MV-4-11 (cell line): ENCODE data around the gene SLCO1A2.

Experiments used
- DNase-seq: peaks from one replicate; lab custom pipeline; 2025; lab: John Stamatoyannopoulos, UW

SLCO1A2 gene

DNA sequence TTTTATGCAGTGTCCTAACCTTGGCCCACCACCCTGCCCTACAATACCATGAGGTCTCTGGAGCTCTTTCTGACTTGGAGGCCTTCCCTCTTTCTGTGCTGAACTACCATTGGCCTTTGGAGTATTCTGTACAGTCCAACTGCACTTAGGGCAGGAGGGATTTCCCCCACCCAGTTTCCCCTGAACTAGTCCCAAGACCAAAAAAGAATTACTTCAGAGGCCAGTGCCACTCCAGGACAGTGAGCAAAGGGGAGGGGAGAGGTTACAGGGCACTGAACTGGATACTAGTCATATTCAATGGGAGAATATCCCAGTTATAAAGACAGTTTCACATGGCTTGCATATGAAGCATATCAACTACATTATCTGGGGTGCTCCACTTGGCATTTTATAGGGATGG lies 6.1 kb downstream of the SLCO1A2 start:
- DNase-seq = no peak

- DNase-seq = no peak
These were observed 10.2 kb downstream of the SLCO1A2 start for GRCh38 chr12:21324551-21324950.

GRCh38 chr12:21323736-21324135 lies 11.0 kb downstream of the SLCO1A2 start:
- DNase-seq = no peak

- DNase-seq = no peak
These were observed 25.9 kb downstream of the SLCO1A2 start for GRCh38 chr12:21308785-21309184.

- no peak for DNase-seq
These were observed 29.1 kb downstream of the SLCO1A2 start for GRCh38 chr12:21305661-21306060.

GRCh38 chr12:21300632-21301031 lies 34.1 kb downstream of the SLCO1A2 start:
- DNase-seq = no peak

DNA sequence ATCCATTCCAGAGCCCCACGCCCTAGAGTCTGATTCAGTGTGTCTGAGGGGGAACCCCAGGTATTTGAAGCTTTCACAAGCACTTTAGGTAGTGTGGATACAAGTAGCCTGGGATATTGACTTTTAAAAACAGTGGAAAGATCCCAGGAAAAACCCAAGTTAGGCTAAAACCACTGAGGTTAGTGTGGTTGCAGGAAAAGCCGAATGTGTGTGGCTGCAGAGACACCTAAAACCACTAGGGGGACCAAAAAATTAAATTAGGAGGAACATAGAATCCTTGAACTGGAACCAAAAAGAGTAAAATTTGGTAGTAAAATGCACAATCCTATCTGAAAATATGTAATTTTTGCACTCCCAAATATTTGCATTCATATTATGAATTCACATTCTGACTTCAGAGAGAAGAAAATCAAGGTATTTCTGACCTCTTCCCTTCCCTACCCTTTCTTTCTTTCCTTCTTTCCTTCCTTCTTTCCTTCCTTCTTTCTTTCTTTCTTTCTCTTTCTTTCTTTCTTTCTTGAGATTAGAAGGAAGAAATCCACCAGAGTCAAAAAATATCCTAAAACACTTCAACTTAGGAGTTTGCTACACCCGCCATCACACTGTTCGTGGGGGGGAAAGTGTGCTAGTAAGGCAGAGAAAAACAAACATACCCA lies 37.8 kb downstream of the SLCO1A2 start:
- no peak for DNase-seq

GRCh38 chr12:21296348-21296747 lies 38.4 kb downstream of the SLCO1A2 start:
- no peak for DNase-seq

DNA sequence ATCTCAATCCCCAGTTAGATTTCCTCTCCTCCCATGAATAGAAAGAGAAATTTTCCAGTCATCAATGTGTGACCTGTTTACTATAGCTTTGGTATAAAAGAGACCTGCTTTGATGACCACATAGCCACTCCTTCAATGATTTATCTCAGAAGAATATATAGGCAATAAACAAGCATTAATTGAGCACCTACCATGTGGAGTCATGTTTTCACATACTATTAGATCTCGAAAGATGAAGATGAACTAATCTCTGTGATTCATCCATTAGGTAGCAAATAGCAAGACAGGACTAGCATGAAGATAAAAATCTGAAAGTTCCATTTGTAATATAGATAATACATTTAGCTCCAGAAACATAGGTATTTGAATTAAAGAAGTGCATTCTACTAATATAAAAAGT lies 40.5 kb downstream of the SLCO1A2 start:
- DNase-seq = no peak

GRCh38 chr12:21292111-21292510 lies 42.6 kb downstream of the SLCO1A2 start:
- no peak for DNase-seq

DNA sequence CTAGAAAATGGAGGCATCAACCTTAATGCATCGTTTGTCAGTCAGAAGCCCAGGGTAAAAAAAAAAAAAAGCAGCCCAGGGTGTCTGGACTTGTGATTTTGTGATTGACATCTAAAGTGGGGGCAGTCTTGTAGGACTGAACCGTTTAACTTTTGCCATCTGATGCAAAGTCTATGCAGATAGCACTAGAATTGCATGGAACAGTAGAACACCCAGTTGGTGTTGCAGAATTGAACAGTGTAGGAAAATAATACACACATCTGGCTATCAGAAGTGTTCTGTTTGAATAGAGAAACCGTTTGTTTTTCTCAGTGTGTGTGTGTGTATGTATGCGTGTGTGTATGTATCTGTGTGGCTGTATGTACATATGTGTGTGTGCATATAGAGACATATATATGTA lies 45.0 kb downstream of the SLCO1A2 start:
- DNase-seq = no peak

- DNase-seq = no peak
These were observed 57.9 kb downstream of the SLCO1A2 start for GRCh38 chr12:21276826-21277225.

- DNase-seq = peak; percentile 7
These were observed 68.8 kb downstream of the SLCO1A2 start for GRCh38 chr12:21265932-21266331.

- DNase-seq = no peak
These were observed 70.5 kb downstream of the SLCO1A2 start for GRCh38 chr12:21264232-21264631.

GRCh38 chr12:21257172-21257571 lies 77.5 kb downstream of the SLCO1A2 start:
- no peak for DNase-seq

DNA sequence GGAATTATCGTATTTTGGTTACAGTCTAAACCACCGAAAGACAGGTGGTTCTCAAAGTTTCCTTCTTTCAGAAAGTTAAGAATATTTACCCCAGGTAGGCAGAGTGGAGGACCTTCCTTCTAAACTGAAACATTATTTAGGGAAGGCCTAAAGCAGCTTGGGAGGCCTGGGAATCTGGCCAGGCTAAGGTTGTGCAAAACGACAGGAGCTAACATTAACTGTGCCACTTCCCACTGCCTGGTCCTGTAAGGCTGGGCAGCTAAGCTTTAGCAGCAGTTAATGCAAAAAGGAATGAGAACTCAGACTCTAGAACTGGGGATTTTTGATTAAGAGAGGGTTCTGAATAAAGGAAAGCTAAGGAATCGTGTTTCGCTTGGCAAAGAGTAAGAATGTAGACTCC lies 82.6 kb downstream of the SLCO1A2 start:
- no peak for DNase-seq

GRCh38 chr12:21248679-21249078 lies 86.0 kb downstream of the SLCO1A2 start:
- DNase-seq = peak; percentile 10

- no peak for DNase-seq
These were observed 94.9 kb downstream of the SLCO1A2 start for GRCh38 chr12:21239866-21240265.

DNA sequence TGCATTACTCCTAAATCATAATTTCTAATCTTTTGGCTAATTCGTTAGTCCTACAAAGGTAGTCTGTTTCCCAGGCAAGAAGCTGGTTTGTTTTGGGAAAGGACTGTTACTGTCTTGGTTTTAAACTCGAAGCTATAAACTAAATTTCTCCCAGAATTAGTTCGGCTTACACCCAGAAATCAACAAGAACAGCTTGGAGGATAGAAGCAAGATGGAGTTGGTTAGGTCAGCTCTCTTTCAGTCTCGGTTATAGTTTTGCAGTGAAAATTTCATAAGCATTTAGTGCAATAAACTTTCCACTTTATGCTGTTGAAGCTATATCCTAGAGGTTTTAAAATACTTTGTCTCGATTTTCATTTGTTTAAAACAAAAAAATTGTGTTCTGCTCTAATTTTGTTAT lies 100.3 kb downstream of the SLCO1A2 start:
- no peak for DNase-seq

GRCh38 chr12:21223930-21224329 lies 110.8 kb downstream of the SLCO1A2 start:
- no peak for DNase-seq

DNA sequence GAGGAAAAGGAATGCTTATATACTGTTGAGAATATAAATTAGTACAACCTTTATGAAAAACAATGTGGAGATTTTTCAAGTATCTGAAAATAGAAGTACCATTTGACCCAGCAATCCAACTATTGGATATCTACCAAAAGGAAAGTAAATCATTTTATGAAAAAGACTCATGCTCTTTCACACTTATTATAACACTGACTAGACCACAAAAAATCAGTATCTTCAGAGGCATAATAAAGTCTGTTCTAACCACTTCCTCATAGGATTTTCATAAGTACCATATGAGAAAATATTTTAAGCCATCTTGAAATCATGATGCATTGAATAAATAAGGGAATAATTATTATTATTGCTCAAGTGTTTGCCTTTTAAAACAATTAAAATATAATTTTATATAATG lies 112.9 kb downstream of the SLCO1A2 start:
- DNase-seq = peak; percentile 15

GRCh38 chr12:21221072-21221471 lies 113.6 kb downstream of the SLCO1A2 start:
- DNase-seq = no peak

DNA sequence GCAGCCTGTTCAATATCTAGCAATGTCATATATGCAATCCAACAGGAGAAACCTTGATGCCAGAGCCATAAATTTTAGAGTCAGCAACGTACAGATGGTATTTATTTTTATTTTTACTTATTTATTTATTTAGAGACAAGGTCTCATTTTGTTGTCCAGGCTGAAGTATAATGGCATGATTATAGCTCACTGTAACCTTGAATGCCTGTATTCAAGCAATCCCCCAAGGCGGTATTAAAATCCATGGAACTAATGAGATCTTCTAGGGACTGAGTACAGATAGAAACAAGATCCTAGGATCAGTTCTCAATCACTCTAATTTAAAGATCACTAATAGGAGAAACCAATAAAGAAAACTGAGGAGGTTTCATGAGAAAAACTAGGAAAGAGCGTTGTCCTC lies 114.5 kb downstream of the SLCO1A2 start:
- no peak for DNase-seq

GRCh38 chr12:21219206-21219605 lies 115.5 kb downstream of the SLCO1A2 start:
- no peak for DNase-seq
